Germinal center (tissue), 1 donor: ENCODE measurements around the gene ZNF219.

Experiments
- DNase-seq: peaks from one replicate; pipeline ENCODE4 v3.0.0; 2012; ENCODE audit warnings: mixed read lengths, low spot score

Gene ZNF219

DNA sequence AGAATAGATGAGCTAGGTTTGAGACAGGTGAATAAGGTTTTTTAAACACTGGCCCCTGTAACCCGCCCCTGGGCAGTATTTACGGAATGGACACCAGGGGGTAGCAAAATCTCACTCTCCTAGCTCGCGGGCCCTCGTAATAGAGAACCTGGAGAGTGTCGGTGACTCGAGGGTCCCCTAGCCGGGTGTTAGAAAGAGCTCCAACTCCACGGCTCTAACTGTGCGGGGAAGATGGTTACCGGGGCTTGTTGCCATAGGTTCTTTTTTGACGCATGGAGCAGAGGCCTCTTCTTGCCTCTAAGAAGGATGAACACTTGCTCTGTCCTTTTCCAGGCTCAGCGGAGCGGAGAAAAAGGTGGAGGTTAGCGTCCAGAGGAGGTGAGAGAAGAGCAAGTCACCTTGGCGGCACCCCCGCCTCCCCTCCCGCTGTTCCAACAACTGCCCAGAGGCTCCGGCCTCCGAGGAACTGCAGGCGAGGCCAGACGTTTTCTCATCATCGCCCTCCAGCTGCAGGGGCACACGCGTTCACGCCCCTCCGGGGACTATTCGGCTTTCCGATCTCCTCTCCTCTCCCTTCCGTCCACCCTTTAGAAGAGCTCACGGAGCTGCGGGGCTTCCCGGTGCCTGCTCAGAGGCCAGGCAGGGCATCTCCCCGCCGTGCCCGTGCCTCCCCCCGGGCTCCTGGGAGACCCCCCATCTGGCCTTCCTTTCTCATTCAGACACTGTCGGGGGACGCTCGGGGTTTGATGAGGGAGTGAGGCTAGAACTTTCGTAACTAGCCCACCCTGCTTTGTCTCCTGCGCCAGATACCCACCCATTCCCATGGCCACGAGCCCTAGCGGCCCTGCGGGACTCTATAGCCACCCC, 29.7 kb downstream of the ZNF219 start:
- DNase-seq, result peak; percentile 59

GRCh38 chr14:21066882-21067502, 31.5 kb downstream of the ZNF219 start:
- no peak for DNase-seq

DNA sequence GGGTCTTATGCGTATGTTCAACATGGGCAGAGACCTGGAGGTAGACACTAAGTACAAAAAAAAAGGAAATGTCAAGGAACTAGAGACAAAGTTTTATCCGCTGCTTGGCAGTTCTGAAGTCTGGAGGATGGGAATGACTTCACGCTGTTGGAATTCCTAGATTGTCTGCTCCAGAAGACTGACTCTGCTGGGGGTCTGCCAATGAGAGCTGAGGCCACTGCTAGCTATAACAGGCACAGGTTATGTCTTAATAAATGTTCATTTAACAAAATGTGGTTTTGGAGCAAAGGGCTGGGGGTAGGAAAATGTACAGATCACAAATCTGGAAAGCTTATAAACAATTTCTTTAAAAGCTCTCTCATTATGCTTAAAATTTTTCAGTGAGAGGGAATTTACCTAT, 35.0 kb downstream of the ZNF219 start:
- no peak for DNase-seq

DNA sequence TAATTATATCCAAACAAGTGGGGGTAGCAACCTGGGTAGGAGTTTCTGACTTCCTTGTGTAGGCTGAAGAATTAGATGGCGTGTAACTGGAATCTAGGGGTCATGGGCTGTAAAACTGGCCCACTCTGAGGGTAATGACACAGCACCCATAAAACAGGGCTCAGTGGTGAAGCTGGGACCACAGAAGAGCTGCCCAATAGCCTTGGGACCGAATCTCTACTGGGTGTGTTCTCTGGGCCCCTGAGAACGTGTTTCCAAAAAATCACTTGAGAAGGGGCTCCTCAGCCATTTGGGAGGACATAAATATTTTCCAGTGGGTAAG, 37.1 kb downstream of the ZNF219 start:
- DNase-seq, result no peak

GRCh38 chr14:21060614-21061346, 37.7 kb downstream of the ZNF219 start:
- no peak for DNase-seq

DNA sequence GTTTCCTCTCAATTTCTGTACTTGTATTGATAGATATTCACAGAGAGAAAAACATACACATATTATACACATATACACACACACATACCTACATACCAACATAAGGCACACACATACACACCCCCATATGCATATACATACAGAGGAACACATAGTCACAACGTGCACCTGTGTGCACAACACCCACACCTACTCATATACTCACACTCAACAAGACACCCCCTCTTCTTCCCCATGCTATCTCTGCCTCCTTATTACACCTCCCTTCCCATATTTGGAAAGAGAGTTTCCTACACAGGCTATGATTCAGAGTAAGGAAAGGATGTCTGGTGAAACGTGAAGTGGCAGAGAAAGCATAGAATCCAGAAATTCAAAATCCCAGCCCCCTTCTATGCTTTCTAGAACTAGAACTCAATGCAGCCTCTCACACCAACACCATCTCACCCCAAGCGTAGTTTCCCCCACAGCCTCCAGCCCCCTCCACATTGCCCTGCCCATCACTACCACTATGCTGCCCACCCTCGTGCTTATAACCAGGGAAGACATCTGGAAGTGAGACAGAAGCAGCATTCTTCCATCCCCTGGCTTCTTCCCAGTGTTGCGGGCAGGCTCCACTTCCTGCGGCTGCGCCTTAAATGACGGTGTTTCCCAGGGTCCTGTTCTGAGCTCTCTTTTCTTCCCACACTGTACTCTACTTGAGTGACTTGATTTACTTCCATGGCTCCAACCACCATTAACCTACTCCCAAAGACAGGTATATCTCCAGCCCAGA, 38.4 kb downstream of the ZNF219 start:
- no peak for DNase-seq

DNA sequence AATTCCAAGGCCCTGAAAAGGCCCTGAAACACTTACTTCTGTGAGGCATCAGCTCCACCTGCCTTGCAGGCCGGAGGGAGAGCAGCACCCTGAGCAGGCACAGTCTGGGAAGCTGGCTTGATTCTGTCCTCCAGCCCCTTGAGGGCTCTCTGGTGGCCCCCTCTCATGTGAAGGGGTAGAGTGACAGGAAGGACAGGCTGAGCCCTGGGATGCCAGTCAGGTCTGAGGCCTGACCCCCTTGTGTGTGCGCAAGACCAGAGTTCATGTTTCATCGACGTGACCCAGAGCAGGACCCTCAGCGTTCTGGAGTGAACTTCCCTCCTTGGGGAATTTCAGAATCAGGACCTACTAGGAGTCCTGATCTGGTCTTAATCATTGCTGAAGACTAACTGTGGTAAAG, 39.6 kb downstream of the ZNF219 start:
- DNase-seq, result no peak

DNA sequence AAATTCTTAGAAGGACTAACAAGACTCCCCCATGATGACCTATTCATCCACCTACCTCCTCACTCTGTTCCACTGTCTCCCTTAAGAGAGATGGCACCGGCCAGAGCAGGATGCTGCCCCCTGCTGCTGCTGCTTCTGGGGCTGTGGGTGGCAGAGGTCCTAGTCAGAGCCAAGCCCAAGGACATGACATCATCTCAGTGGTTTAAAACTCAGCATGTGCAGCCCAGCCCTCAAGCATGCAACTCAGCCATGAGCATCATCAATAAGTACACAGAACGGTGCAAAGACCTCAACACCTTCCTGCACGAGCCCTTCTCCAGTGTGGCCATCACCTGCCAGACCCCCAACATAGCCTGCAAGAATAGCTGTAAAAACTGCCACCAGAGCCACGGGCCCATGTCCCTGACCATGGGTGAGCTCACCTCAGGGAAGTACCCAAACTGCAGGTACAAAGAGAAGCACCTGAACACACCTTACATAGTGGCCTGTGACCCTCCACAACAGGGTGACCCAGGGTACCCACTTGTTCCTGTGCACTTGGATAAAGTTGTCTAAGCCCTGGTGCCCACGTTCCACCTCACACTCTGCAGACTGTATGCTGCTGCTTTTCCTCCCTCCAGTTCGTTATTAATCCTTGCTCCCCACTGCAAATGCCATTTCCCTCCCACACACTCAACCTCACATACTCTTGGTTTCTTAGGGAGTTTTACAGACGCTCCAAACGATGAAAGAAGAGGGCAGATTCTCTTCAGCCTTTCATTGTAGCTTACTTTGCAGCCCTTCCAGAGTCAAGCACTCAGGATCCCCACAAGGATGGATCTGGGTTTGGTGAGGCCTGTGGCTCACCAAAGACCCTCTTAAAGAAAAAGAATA, 40.4 kb downstream of the ZNF219 start, which contains the start of gene RNASE8:
RNASE8 (plus strand) TSS at position 20 of the 873 bp plus-strand sequence; CDS start at position 91, 71 bp downstream.
- DNase-seq, result no peak

GRCh38 chr14:21056520-21057163, 41.8 kb downstream of the ZNF219 start:
- no peak for DNase-seq

DNA sequence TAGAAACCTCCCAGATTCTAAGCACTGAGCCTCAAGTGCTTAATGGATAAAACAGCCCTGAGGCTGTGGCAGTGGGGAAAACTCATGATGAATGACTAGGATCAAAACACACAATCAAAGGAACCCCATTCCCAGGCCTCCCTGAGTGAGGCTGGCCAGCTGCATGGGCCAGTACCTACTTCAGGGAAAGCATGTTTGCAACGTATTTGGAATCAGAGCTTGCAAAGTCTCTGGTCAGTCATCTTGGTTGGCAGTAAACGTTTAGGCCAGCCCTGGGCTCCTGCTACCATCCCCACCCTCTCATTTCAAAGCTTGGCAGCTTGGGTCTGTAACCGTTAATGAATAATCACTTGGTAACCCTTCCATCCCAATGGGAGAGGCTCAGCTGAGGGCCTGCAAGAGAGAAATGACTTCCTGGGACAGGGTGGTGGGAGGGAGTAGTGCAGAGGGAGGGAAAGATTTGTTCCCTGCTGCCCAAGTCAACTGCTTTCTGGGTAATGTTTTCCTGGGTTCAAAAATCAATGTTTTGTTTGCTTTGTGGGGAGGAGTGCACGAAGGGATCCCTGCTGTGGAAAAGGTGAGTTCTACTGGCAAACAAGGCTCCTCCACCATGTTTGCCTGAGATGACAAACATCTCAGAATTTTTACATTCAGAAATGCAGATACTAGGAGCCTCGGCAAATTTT, 42.9 kb downstream of the ZNF219 start:
- no peak for DNase-seq

GRCh38 chr14:21054768-21055145, 43.7 kb downstream of the ZNF219 start:
- DNase-seq, result no peak

DNA sequence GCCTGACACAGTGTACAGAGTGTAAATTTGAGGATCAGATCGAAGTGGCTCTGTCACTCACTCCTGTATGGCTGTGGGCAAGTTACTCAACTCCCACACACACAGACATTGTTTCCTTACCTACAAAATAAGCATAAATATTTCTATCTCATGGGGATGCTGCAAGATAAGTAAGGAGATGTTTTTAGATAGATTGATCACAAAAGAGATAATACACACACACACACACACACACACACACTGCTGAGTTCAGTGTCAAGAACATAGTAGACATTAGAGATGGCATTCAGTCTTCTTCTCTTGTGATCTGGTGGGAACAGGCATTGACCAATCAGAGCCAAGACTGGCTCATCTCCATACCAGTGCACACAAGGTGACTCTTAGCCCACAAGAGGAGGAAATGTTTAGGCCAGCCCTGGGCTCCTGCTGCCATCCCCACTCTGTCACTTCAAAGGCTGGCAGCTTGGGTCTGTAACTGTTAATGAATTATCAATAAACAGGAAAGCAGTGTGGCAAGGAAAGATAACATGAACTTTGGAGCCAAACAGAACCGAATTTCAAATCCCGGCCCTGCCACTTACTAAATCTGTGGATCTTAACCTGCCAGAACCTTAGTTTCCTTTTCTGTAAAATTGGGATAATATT, 44.2 kb downstream of the ZNF219 start:
- DNase-seq, result no peak

DNA sequence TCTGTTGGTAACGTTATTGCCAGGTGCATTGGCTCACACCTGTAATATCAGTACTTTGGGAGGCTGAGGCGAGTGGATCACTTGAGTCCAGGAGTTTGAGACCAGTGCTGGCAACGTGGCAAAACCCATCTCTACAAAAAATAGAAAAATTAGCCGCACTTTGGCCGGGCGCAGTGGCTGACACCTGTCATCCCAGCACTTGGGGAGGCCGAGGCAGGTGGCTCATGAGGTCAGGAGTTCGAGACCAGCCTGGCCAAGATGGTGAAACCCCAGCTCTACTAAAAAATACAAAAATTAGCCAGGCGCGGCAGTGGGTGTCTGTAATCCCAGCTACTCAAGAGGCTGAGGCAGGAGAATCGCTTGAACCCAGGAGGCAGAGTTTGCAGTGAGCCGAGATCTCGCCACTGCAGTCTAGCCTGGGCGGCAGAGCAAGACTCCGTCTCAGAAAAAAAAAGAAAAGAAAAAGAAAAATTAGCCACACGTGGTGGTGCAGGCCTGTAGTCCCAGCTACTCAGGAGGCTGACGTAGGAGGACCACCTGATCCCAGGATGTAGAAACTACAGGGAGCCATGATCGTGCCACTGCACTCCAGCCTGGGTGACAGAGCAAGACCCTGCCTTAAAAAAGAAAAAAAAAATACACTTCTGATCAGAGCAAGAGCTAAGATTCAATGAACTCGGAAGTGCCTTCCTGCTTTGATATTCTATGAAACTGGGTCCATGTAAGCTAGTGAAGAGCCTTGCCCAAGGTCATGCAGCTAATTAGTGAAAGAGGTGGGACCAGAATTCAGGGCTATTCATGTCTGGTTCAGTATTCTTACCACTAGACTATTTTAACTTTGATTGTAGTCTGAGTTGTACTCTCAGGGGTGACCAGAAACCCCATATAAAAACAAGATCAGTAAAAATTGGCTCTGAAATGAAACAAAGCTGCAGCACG, 45.0 kb downstream of the ZNF219 start:
- no peak for DNase-seq

DNA sequence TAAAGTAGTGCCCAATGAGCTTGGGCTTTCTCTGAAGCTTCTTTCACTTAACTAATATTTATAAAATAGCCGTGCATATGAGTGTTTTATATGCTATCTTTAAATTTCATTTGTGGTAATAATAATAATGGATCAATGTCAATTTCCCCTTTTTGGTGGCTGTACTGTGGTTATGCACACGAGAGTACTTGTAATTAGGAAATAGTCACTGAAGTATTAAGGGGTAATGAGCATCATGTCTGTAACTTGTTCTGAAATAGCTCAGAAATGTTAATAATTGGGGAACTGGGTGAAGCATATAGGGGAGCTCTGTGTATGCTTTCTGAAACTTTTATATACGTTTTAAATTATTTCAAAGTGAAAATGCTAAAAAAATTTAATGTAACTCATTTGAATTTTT, 47.9 kb downstream of the ZNF219 start:
- DNase-seq, result no peak

- DNase-seq, result no peak
These were observed 49.2 kb downstream of the ZNF219 start for GRCh38 chr14:21049271-21049673.

DNA sequence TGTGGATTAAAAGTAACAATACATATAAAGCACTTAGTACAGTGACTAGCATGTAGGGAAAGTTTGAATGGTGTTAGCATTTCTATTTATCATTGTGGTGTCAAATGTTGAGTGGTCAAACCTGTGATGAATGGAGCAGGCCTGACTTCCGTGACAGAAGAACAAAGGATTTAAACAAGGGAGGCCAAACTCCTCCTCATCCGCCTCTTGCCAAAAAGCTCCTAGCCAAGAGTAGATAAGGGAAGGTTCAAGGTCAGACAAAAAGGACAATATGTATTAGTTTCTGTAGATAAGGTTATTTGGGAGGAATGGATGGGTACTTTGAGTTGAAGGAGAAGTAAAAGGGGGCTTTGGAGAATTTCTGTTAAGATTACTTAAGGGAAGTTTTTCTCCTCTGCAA, 49.8 kb downstream of the ZNF219 start:
- no peak for DNase-seq

DNA sequence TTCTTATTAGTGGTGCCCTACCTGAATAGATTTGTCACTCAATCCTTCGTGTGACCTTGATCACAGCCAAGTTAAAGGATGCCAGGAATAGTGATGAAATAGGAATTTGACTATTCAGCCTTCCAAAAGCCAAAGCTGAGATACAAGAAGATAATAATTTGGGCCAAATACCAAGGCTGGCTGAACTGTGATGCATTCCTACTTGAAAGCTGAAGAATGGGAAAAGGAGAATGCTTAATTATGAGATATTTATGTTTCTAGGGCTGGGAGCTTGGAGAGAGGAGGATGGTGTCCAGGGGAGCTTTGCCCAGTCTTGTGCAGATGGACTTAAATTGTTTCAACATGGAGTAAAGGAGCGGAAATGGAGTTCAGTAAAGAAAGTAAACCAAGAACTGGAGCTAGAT, 51.1 kb downstream of the ZNF219 start:
- DNase-seq, result no peak

- DNase-seq, result no peak
These were observed 54.4 kb downstream of the ZNF219 start for GRCh38 chr14:21043974-21044618.
